Osteocyte (in vitro differentiated cells): ENCODE data around the gene BAHD1. TPM values are rescaled to one million over a fixed set of nuclear protein-coding genes. Genes with fewer than 3 reads are reported as not detected.

Experiments
- DNase-seq: peaks from one replicate; pipeline ENCODE4 v3.0.0; 2021; ENCODE audit warnings: mixed read lengths; ENCODE audit not compliant: unreplicated experiment; ENCODE audit errors: extremely low spot score
- H3K27ac Mint-ChIP-seq: one replicate; pipeline ENCODE4 v1.8.0; 2021; ENCODE audit warnings: mild to moderate bottlenecking, mixed read lengths; ENCODE audit not compliant: unreplicated experiment
- H3K27me3 Mint-ChIP-seq: one replicate; pipeline ENCODE4 v1.8.0; 2021; ENCODE audit warnings: mixed read lengths; ENCODE audit not compliant: unreplicated experiment
- H3K36me3 Mint-ChIP-seq: one replicate; pipeline ENCODE4 v1.8.0; 2021; ENCODE audit warnings: mixed read lengths; ENCODE audit not compliant: unreplicated experiment
- H3K4me1 Mint-ChIP-seq: one replicate; pipeline ENCODE4 v1.8.0; 2021; ENCODE audit warnings: mixed read lengths; ENCODE audit not compliant: unreplicated experiment
- H3K4me3 Mint-ChIP-seq: one replicate; pipeline ENCODE4 v1.8.0; 2021; ENCODE audit warnings: mild to moderate bottlenecking, moderate library complexity, mixed read lengths; ENCODE audit not compliant: unreplicated experiment
- H3K9me3 Mint-ChIP-seq: one replicate; pipeline ENCODE4 v1.8.0; 2021; ENCODE audit warnings: mixed read lengths; ENCODE audit not compliant: unreplicated experiment
- long read RNA-seq: library from polyadenylated mRNA; unstranded; transcript quantifications from one replicate; pipeline ENCODE4 v2.0.0, GENCODE V29; 2021
- total RNA-seq: library from RNA; stranded (reverse); gene quantifications from 2 replicates; pipeline ENCODE4 v1.2.1, GENCODE V29; 2021
- TF ChIP-seq, protein P1 (sequence below): fragments of 200-600 bp; sonication (generic); IDR thresholded peaks from 2 replicates; pipeline ENCODE4 v1.5.0; 2021; ENCODE audit warnings: antibody characterized with exemption, mild to moderate bottlenecking, moderate library complexity

BAHD1 gene
- 22.8 and 26.4 TPM in 2 replicates for total RNA-seq
- long read RNA-seq, partial matches to known transcripts = 0 of 4 reads
- long read RNA-seq, other reads (novel, unspliced or antisense) = 4 of 4 reads

DNA sequence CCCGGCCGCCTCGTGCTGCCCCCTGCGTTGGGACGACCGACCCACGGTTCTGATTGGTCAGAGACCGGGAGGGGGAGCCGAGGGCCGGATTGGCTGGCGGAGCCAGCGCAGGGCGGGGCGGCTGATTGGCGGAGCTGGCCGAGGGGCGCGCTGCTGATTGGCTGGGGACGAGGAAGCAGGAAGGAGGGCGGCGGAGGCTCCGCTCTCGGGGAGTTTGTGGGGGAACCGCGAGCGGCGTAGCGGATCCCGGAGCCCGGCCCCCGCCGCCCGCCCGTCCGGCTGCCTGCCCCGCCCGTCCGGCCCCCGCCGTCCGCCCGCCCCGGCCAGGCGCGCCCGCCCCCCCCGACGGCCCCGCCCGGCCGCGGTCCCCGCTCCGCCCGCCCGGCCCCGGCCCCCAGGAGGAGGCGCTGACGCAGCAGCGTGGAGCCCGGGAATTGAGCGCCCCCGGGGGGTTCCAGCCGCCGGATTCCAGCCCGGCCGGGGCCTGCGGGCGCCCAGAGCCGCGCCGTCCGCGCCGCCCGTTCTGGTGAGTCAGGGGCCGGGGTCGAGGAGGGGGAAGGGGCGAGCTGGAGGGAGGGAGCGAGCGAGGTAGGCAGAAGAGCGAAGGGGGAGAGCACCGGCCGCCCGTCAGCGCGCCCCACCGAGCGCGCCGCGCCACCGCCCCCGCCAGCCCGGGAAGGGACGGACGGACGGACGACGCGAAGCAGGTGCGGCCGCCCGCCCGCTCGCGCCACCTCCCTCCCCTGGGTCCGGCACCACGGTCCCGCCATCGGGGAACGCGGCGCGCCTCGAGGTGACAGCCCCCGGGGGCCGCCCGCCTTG lies at the start of gene BAHD1:
Gene BAHD1 (plus strand): TSS at position 211 of the 822 bp plus-strand sequence. CDS start 17,512 bp downstream, outside the sequence.
- Mint-ChIP-seq H3K27ac (peak within 1 kb of the TSS; percentile 87), H3K9me3 (no peaks in the 10 kb centered on the region), H3K4me3 (peak within 1 kb of the TSS; percentile 93), H3K27me3 (peaks cover 8% of the 10 kb centered on the region), H3K4me1 (peaks cover 67% of the 10 kb centered on the region), H3K36me3 (no peaks in the 10 kb centered on the region)
- DNase-seq = peak; percentile 99
- TF ChIP-seq, protein P1, sequence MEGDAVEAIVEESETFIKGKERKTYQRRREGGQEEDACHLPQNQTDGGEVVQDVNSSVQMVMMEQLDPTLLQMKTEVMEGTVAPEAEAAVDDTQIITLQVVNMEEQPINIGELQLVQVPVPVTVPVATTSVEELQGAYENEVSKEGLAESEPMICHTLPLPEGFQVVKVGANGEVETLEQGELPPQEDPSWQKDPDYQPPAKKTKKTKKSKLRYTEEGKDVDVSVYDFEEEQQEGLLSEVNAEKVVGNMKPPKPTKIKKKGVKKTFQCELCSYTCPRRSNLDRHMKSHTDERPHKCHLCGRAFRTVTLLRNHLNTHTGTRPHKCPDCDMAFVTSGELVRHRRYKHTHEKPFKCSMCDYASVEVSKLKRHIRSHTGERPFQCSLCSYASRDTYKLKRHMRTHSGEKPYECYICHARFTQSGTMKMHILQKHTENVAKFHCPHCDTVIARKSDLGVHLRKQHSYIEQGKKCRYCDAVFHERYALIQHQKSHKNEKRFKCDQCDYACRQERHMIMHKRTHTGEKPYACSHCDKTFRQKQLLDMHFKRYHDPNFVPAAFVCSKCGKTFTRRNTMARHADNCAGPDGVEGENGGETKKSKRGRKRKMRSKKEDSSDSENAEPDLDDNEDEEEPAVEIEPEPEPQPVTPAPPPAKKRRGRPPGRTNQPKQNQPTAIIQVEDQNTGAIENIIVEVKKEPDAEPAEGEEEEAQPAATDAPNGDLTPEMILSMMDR = no peak

DNA sequence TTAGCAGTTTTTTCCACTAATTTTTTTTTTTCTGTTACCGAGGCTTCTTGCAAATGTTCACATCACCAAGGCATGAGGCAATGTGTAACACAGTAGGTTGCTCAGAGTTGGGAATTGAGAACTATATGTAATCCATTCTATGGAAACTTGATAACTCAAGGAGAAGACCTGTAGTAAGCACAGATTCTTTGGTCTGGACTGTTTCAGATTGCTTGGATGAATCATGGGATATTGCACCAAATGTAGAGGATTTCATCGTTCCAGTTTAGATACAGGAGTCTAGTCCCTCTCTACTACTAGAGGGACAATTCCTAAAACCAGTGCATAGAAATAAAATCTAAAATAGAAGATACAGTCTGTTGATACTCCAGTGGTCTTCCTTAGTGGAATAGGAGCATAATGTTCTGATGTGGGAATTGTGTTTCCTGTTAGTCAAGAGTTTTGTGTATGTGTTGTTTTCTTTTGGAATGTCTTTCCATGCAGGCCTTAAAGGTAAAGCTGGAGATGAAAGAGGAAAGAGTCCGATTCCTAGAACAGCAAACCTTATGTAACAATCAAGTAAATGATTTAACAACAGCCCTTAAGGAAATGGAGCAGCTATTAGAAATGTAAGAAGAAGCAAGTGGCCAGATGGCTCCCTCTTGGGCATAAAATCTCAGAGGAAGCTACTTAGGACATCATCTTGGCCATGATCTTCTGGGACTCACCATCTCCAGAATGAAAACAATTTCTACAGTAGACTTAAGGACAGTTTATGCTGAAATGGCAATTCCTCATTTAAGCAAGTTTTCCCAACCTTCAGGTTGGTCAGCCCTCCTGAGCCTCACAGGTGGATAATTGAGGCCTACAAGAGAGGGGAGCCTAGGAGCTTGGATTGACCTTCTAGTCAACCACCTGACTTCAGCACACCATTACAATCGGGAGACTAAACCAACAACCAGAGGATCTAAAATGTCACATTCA lies 47.5 kb upstream of the BAHD1 start:
- H3K9me3 Mint-ChIP-seq = no peaks in the 10 kb centered on the region
- no peaks in the 10 kb centered on the region for H3K27me3 Mint-ChIP-seq
- H3K27ac Mint-ChIP-seq = no peak overlapping the region
- H3K36me3 Mint-ChIP-seq = peaks cover 36% of the 10 kb centered on the region
- no peak overlapping the region for H3K4me3 Mint-ChIP-seq
- TF ChIP-seq, protein P1 = no peak
- H3K4me1 Mint-ChIP-seq = no peaks in the 10 kb centered on the region
- no peak for DNase-seq

DNA sequence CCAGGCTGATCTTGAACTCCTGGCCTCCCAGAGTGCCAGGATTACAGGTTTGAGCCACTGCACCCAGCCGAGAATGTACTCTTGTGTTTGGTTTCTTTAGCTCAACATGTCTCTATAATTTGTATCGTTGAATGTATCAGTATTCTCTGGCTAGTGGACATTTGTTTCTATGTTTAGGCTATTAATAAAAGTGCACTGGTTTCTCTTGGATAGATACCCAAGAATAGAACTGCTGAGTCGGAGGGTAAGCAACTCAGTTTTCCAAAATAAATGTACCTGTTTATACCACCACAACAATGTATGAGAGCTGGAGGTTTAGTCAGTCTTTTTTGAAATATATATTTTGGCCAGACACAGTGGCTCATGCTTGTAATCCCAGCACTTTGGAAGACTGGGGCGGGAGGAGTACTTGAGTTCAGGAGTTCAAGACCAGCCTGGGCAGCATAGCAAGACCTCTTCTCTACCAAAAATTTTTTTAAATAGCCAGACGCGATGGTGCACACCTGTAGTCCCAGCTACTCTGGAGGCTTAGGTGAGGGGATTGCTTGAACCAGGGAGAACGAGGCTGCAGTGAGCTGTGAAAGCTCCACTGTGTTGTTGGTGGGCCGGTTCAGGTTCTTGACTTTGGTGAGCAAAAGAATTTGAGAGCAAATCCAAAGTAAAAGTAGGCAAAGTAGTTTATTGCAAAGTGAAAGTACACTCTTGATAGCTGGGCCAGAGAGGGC lies 42.9 kb upstream of the BAHD1 start:
- Mint-ChIP-seq H3K4me3 (no peak overlapping the region), H3K36me3 (peaks cover 16% of the 10 kb centered on the region), H3K4me1 (no peaks in the 10 kb centered on the region), H3K27ac (no peak overlapping the region), H3K27me3 (no peaks in the 10 kb centered on the region), H3K9me3 (no peaks in the 10 kb centered on the region)
- no peak for DNase-seq
- TF ChIP-seq, protein P1 = no peak

DNA sequence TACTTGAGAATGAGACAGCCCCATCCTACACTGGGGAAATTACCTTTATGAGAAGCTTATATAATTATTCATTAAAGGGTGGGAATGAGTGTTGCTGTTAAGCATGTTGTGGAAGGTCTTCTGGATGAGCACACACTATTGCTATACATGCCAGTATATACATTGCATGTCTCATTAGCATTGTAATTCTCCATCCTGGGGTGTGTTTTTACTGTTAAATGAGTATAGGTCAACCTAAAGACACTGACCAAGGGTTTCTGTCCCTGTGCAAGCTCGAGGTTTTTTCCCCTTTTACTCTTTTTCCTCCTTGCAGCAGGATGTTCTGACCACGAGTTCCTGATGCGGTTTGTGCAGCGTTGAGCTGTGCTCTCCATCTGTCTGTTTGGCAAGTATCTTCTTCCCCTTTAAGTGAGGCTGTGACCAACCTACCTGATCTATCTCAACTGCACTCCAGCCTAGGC lies 42.3 kb upstream of the BAHD1 start:
- H3K36me3 Mint-ChIP-seq = peaks cover 10% of the 10 kb centered on the region
- no peak overlapping the region for H3K4me3 Mint-ChIP-seq
- H3K9me3 Mint-ChIP-seq = no peaks in the 10 kb centered on the region
- DNase-seq = no peak
- no peaks in the 10 kb centered on the region for H3K4me1 Mint-ChIP-seq
- H3K27me3 Mint-ChIP-seq = no peaks in the 10 kb centered on the region
- TF ChIP-seq, protein P1 = no peak
- H3K27ac Mint-ChIP-seq = no peak overlapping the region
